GM18868 (cell line): Measurements from ENCODE around the gene PLEKHM2.

ENCODE experiments used
- ATAC-seq: cut with Tn5 transposase; IDR thresholded peaks from one replicate; pipeline ENCODE4 v1.9.1; 2021; ENCODE audit warnings: mild to moderate bottlenecking, moderate library complexity; ENCODE audit not compliant: unreplicated experiment

The PLEKHM2 gene

GRCh38 chr1:15757016-15757543 is 73.0 kb downstream of the PLEKHM2 start:
- ATAC-seq = no peak

- ATAC-seq = no peak
Measured at GRCh38 chr1:15757575-15758342, 73.6 kb downstream of the PLEKHM2 start.

DNA sequence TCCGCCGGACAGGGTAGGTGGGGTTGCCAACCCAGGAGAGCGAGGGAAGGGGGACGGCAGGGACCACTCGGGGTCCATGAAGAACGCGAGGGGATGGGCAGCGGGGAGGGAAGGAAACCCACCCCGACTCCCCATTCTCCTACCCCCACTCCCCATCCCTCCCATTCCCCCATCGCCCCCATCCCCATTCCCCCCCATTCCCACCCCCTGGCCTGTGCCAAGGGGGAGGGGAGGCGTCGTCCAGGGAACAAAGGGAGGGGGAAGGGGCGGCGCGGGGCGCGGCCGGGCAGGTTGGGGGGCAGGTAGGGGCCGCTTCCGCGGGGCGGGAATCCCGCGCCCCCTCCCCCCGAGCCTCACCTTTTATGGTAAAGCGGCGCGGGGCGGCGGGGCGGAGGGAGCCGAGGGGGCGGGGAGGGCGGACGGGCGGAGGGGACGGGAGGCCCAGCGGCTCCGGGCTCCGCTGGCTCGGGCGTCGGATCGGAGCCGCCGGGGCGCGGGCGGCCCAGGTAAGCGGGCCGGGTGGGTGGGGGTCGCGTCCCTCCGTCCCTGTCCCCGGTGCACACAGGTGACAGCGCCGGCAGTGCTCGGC is 74.3 kb downstream of the PLEKHM2 start, which contains the start of gene FBLIM1:
Gene FBLIM1 (plus strand): TSS at position 453 of the 589 bp plus-strand sequence. CDS start 6,189 bp downstream, outside the sequence.
- ATAC-seq = no peak

- no peak for ATAC-seq
Measured at GRCh38 chr1:15758953-15759661, 75.0 kb downstream of the PLEKHM2 start.

GRCh38 chr1:15760520-15761211 is 76.5 kb downstream of the PLEKHM2 start:
- no peak for ATAC-seq

- no peak for ATAC-seq
Measured at GRCh38 chr1:15761366-15762128, 77.4 kb downstream of the PLEKHM2 start.

- ATAC-seq = no peak
Measured at GRCh38 chr1:15762546-15762945, 78.4 kb downstream of the PLEKHM2 start.

GRCh38 chr1:15764269-15764764 is 80.2 kb downstream of the PLEKHM2 start:
- ATAC-seq = no peak

- ATAC-seq = no peak
Measured at GRCh38 chr1:15764890-15765289, 80.8 kb downstream of the PLEKHM2 start.

DNA sequence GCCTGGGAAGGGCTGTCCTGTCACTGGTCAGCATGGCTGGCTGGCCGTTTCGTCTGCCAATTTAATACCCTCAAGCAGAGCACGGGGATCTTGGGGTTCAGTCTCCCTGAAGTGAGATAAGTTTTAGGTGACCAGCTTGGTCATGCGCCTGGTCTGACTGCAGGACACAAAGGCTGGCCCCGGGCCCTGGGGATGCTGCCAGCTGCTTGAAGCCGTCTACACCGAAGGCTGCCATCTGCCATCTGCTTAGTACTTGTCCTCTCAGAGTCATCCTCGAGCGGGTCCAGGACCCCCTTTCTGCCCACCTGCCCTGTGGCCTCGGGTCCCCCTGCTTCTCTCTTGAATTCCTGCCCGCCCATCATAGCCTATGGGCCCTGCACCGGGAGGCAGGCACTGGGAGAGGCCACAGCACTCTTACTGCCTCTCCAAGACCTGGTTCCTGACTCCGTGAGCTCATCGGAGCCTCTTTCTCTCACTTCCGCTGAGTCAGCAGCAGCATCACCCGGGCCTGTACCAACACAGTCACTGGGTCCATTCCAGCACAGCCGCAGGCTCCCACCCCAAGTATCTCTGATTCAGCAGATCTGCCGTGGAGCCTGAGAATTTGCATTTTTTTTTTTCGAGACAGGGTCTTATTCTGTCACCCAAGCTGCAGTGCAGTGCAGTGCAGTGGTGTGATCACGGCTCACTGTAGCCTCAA is 81.5 kb downstream of the PLEKHM2 start:
- no peak for ATAC-seq

GRCh38 chr1:15767941-15768340 is 83.8 kb downstream of the PLEKHM2 start:
- ATAC-seq = no peak

DNA sequence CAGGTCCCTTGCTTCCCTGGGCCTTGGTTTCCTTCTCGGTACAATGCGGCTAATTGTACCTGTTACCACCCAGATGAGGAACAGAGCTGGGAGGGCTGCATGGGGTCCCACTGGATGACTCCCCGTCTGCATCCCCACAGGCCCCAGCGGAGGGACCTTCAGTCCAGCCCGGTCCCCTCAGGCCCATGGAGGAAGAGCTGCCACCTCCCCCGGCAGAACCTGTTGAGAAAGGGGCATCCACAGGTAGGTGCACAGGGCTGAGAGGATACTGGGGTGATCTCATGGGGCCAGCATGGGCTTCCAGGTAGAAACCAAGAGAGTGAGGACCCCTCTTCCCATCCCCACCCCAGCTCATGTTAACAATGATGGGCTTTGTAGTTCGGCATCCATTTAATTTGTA is 84.3 kb downstream of the PLEKHM2 start:
- no peak for ATAC-seq

- no peak for ATAC-seq
Measured at GRCh38 chr1:15770313-15770962, 86.3 kb downstream of the PLEKHM2 start.

DNA sequence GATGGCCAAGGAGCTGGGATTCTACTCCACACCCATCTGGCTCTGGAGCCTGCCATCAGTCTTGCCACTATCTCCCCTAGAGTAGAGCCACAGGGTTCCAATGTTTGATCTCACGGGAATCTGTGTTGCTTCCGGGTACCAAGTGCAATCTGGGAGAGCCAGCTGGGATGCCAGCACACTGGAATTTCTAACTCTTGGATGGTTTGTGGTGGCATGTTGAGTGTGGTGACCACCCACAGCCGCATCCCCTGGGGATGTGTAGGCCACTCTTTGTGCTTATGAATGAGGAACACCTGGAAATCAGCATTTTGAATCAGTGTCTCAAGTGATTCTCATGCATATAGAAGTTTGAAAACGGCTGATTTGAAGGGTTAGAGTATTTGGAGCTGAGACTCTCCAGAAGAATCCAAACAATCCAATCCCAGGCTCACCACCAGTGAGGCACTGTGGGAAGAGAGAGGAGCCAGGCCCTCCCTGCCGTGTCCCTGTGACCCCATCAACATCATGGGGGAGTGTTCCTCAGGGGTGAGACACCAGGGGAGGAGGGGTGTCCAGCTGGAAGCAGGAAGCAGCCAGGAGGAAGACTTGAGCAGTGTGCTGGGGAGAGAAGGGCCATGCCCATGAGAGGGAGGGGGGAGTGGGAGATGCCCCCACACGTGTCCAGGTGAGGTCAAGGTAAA is 87.9 kb downstream of the PLEKHM2 start:
- no peak for ATAC-seq

- ATAC-seq = no peak
Measured at GRCh38 chr1:15775706-15776105, 91.6 kb downstream of the PLEKHM2 start.

DNA sequence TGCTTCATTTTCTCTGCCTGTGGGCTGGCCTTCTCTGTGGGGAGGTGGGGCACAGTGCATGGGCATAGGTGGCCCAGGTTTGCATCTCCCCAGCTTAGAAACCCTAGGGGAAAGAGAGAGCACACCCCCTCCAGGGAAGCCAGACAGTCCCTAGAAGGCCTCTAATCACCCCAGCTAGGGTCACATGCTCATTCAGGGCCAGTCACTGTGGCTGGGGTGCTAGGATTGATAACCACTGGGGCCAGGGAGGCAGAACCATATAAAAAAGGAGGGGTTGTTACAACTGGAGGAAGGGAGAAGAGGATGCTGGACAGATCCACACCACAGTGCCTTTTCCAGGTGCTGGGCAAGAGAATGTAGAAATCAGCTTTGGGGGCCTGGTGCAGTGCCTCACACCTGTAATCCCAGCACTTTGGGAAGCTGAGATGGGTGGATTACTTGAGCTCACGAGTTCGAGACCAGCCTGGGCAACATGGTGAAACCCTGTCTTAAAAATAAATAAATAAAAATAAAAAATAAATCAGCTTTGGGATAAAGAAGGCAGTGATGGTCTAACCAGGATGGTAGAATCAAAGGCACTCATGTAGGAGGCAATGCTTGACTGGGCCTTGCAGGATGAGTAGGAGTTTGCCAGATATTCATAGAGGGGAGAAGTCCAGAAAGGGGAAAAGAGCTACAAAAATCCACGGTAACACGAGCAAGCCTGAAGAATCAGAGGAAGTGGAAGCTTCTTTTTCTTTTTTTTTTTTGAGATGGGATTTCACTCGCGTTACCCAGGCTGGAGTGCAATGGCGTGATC is 94.0 kb downstream of the PLEKHM2 start:
- no peak for ATAC-seq
